Measurements from ENCODE around the gene NCBP3.
"Not testable (repeated sequence)": the region's sequence is repeated elsewhere in the genome, so short reads cannot be mapped to it uniquely, and the experiment has no call there.

DNA sequence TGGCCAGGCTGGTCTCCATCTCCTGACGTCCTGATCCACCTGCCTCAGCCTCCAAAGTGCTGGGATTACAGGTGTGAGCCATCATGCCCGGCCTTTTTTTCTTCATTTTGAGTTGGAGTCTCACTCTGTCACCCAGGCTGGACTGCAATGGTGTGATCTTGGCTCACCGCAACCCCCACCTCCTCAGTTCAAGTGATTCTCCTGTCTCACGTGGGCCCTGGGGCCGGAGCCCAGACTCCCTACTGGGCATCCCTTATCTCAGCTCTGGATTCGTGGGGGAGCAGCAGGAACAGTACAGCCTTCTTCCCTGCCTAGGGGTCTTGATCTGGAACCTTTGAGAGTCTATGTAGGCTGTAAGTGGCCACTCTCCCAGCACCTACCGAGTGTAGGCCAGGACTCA lies 52.8 kb downstream of the NCBP3 start:
- not testable (repeated sequence) for TF ChIP-seq POLR2AphosphoS5, POLR2A (IDR thresholded peaks at IDR 0.05)
- TF ChIP-seq, protein P1, sequence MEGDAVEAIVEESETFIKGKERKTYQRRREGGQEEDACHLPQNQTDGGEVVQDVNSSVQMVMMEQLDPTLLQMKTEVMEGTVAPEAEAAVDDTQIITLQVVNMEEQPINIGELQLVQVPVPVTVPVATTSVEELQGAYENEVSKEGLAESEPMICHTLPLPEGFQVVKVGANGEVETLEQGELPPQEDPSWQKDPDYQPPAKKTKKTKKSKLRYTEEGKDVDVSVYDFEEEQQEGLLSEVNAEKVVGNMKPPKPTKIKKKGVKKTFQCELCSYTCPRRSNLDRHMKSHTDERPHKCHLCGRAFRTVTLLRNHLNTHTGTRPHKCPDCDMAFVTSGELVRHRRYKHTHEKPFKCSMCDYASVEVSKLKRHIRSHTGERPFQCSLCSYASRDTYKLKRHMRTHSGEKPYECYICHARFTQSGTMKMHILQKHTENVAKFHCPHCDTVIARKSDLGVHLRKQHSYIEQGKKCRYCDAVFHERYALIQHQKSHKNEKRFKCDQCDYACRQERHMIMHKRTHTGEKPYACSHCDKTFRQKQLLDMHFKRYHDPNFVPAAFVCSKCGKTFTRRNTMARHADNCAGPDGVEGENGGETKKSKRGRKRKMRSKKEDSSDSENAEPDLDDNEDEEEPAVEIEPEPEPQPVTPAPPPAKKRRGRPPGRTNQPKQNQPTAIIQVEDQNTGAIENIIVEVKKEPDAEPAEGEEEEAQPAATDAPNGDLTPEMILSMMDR (IDR thresholded peaks at IDR 0.05): not testable (repeated sequence)

Measured in prostate gland (tissue), 2 donors.